GM19372 (cell line): ENCODE results near the gene ARSK.
"Not testable (repeated sequence)": the region's sequence is repeated elsewhere in the genome, so short reads cannot be mapped to it uniquely, and the experiment has no call there.

Experiments used
- ATAC-seq: cut with Tn5 transposase; IDR thresholded peaks from one replicate; pipeline ENCODE4 v1.9.1; 2021; ENCODE audit warnings: mild to moderate bottlenecking, low read depth, moderate library complexity; ENCODE audit not compliant: unreplicated experiment

Gene ARSK

GRCh38 chr5:95644351-95645042 is 89.6 kb downstream of the ARSK start:
- peak; percentile 35 for ATAC-seq

- not testable (repeated sequence) for ATAC-seq
Measured at GRCh38 chr5:95646226-95646568, 91.3 kb downstream of the ARSK start.

GRCh38 chr5:95646569-95647431 is 91.9 kb downstream of the ARSK start, which contains the start of gene RFESD:
Gene RFESD (plus strand): TSS chr5:95646777. CDS start chr5:95652272, 5,495 bp downstream.
- peak; percentile 97 for ATAC-seq

- no peak for ATAC-seq
Measured at GRCh38 chr5:95647886-95648860, 93.3 kb downstream of the ARSK start.

GRCh38 chr5:95649274-95649673 is 94.4 kb downstream of the ARSK start:
- no peak for ATAC-seq

GRCh38 chr5:95649842-95650620 is 95.1 kb downstream of the ARSK start:
- no peak for ATAC-seq

- ATAC-seq, result no peak
Measured at GRCh38 chr5:95652849-95653248, 97.9 kb downstream of the ARSK start.

- no peak for ATAC-seq
Measured at GRCh38 chr5:95654196-95654595, 99.3 kb downstream of the ARSK start.
